ENCODE measurements around the gene GPR68.

The GPR68 gene

GRCh38 chr14:91229743-91230200 lies 14.7 kb downstream of the GPR68 start:
- Histone ChIP-seq H4K20me1 (ENCODE audit: insufficient read depth, low read length) (no peaks in the 10 kb centered on the region), H3K4me2 (ENCODE audit: low read depth, low read length) (peak overlapping the region; percentile 6; the same call in 1 of the 2 replicates), H3K27me3 (replicated peaks; ENCODE audit: insufficient read depth, low read length) (no peaks in the 10 kb centered on the region), H3K9me2 (replicated peaks; ENCODE audit: insufficient read depth, low read length) (no peaks in the 10 kb centered on the region), H2AFZ (ENCODE audit: low read length) (no peak overlapping the region), H3K27ac (ENCODE audit: low read length) (peak overlapping the region; percentile 64; the same call in 1 of the 2 replicates), H3K4me1 (ENCODE audit: low read length) (peaks cover 20% of the 10 kb centered on the region), H3K36me3 (replicated peaks; ENCODE audit: insufficient read depth, low read length) (no peaks in the 10 kb centered on the region), H3F3A (ENCODE audit: insufficient read depth, low read length) (no peaks in the 10 kb centered on the region), H3K9ac (ENCODE audit: low read length) (peak overlapping the region; percentile 15; the same call in 1 of the 2 replicates), H3K4me3 (ENCODE audit: low read length) (no peak overlapping the region), H3K9me3 (replicated peaks; ENCODE audit: insufficient read depth, low read length) (no peaks in the 10 kb centered on the region), H3K79me2 (ENCODE audit: low read length) (no peaks in the 10 kb centered on the region)
- DNase-seq: peak; percentile 78
- no peak for TF ChIP-seq CTCF (IDR thresholded peaks at IDR 0.05; ENCODE audit: low read length)
- TF ChIP-seq EZH2phosphoT487 (IDR thresholded peaks at IDR 0.05; ENCODE audit: low read length): no peak
- TF ChIP-seq EZH2 (optimal IDR thresholded peaks at IDR 0.05; ENCODE audit: low read depth, low read length): no peak

GRCh38 chr14:91229005-91229382 lies 15.5 kb downstream of the GPR68 start:
- no peak for TF ChIP-seq EZH2 (optimal IDR thresholded peaks at IDR 0.05; ENCODE audit: low read depth, low read length)
- no peak for TF ChIP-seq EZH2phosphoT487 (IDR thresholded peaks at IDR 0.05; ENCODE audit: low read length)
- no peak for TF ChIP-seq CTCF (IDR thresholded peaks at IDR 0.05; ENCODE audit: low read length)
- no peak for DNase-seq
- Histone ChIP-seq H3F3A (ENCODE audit: insufficient read depth, low read length) (no peaks in the 10 kb centered on the region), H3K4me2 (ENCODE audit: low read depth, low read length) (no peak overlapping the region), H3K9me3 (replicated peaks; ENCODE audit: insufficient read depth, low read length) (no peaks in the 10 kb centered on the region), H3K4me3 (ENCODE audit: low read length) (no peak overlapping the region), H4K20me1 (ENCODE audit: insufficient read depth, low read length) (no peaks in the 10 kb centered on the region), H3K27ac (ENCODE audit: low read length) (no peak overlapping the region), H3K4me1 (ENCODE audit: low read length) (peaks cover 20% of the 10 kb centered on the region), H3K27me3 (replicated peaks; ENCODE audit: insufficient read depth, low read length) (no peaks in the 10 kb centered on the region), H3K36me3 (replicated peaks; ENCODE audit: insufficient read depth, low read length) (no peaks in the 10 kb centered on the region), H2AFZ (ENCODE audit: low read length) (no peak overlapping the region), H3K9me2 (replicated peaks; ENCODE audit: insufficient read depth, low read length) (no peaks in the 10 kb centered on the region), H3K79me2 (ENCODE audit: low read length) (no peaks in the 10 kb centered on the region), H3K9ac (ENCODE audit: low read length) (no peak overlapping the region)

GRCh38 chr14:91228112-91229004 lies 16.1 kb downstream of the GPR68 start:
- no peak for DNase-seq
- no peaks in the 10 kb centered on the region for H3K9me3 ChIP-seq (replicated peaks; ENCODE audit: insufficient read depth, low read length)
- no peaks in the 10 kb centered on the region for H4K20me1 ChIP-seq (ENCODE audit: insufficient read depth, low read length)
- H3K27ac ChIP-seq (ENCODE audit: low read length): no peak overlapping the region
- no peak overlapping the region for H3K9ac ChIP-seq (ENCODE audit: low read length)
- peaks cover 20% of the 10 kb centered on the region for H3K4me1 ChIP-seq (ENCODE audit: low read length)
- H3K4me2 ChIP-seq (ENCODE audit: low read depth, low read length): no peak overlapping the region
- no peaks in the 10 kb centered on the region for H3K9me2 ChIP-seq (replicated peaks; ENCODE audit: insufficient read depth, low read length)
- H2AFZ ChIP-seq (ENCODE audit: low read length): no peak overlapping the region
- no peak for TF ChIP-seq CTCF (IDR thresholded peaks at IDR 0.05; ENCODE audit: low read length)
- TF ChIP-seq EZH2 (optimal IDR thresholded peaks at IDR 0.05; ENCODE audit: low read depth, low read length): no peak
- no peak for TF ChIP-seq EZH2phosphoT487 (IDR thresholded peaks at IDR 0.05; ENCODE audit: low read length)
- no peaks in the 10 kb centered on the region for H3F3A ChIP-seq (ENCODE audit: insufficient read depth, low read length)
- no peaks in the 10 kb centered on the region for H3K36me3 ChIP-seq (replicated peaks; ENCODE audit: insufficient read depth, low read length)
- H3K4me3 ChIP-seq (ENCODE audit: low read length): no peak overlapping the region
- no peaks in the 10 kb centered on the region for H3K27me3 ChIP-seq (replicated peaks; ENCODE audit: insufficient read depth, low read length)
- H3K79me2 ChIP-seq (ENCODE audit: low read length): no peaks in the 10 kb centered on the region
